ENCODE results near the gene HES4. TPM values are rescaled to one million over a fixed set of nuclear protein-coding genes. Genes with fewer than 3 reads are reported as not detected.

HES4 gene
- total RNA-seq, 1 experiment from 2014 or later, result 45.3 TPM

Other genes starting within 250 kb of the HES4 start
- 69.4 and 98.9 TPM in 2 replicates for gene SAMD11, start 76.2 kb downstream of the HES4 start, total RNA-seq (2014; rRNA removed; shearing (Covaris generic); ENCODE audit: low replicate concordance)
- gene NOC2L, start 40.8 kb downstream of the HES4 start, total RNA-seq (2014; rRNA removed; shearing (Covaris generic); ENCODE audit: low replicate concordance), result 136 and 140 TPM in 2 replicates
- gene KLHL17, start 39.5 kb downstream of the HES4 start, total RNA-seq (2014; rRNA removed; shearing (Covaris generic); ENCODE audit: low replicate concordance), result 3.3 and 7.4 TPM in 2 replicates
- gene PLEKHN1, start 33.6 kb downstream of the HES4 start, total RNA-seq (2014; rRNA removed; shearing (Covaris generic); ENCODE audit: low replicate concordance), result 0.17 and 2.3 TPM in 2 replicates
- gene PERM1, start 18.0 kb downstream of the HES4 start, total RNA-seq (2014; rRNA removed; shearing (Covaris generic); ENCODE audit: low replicate concordance), result 0.20 TPM in 1 of 2 replicates, not detected in the other
- gene ISG15, start 13.4 kb upstream of the HES4 start, total RNA-seq (2014; rRNA removed; shearing (Covaris generic); ENCODE audit: low replicate concordance), result 129 and 152 TPM in 2 replicates
- 246 and 278 TPM in 2 replicates for gene AGRN, start 20.0 kb upstream of the HES4 start, total RNA-seq (2014; rRNA removed; shearing (Covaris generic); ENCODE audit: low replicate concordance)
- gene RNF223, start 74.2 kb upstream of the HES4 start, total RNA-seq (2014; rRNA removed; shearing (Covaris generic); ENCODE audit: low replicate concordance), result not detected in 2 replicates
- 19.1 and 26.6 TPM in 2 replicates for gene C1orf159, start 116.0 kb upstream of the HES4 start, total RNA-seq (2014; rRNA removed; shearing (Covaris generic); ENCODE audit: low replicate concordance)
- gene TTLL10, start 173.8 kb upstream of the HES4 start, total RNA-seq (2014; rRNA removed; shearing (Covaris generic); ENCODE audit: low replicate concordance), result not detected in 2 replicates
- gene TNFRSF18, start 206.5 kb upstream of the HES4 start, total RNA-seq (2014; rRNA removed; shearing (Covaris generic); ENCODE audit: low replicate concordance), result not detected in 2 replicates
- not detected in 2 replicates for gene TNFRSF4, start 214.1 kb upstream of the HES4 start, total RNA-seq (2014; rRNA removed; shearing (Covaris generic); ENCODE audit: low replicate concordance)
- 111 and 124 TPM in 2 replicates for gene SDF4, start 231.9 kb upstream of the HES4 start, total RNA-seq (2014; rRNA removed; shearing (Covaris generic); ENCODE audit: low replicate concordance)
- gene B3GALT6, start 232.1 kb upstream of the HES4 start, total RNA-seq (2014; rRNA removed; shearing (Covaris generic); ENCODE audit: low replicate concordance), result 23.5 and 26.7 TPM in 2 replicates
- gene C1QTNF12, start 246.6 kb upstream of the HES4 start, total RNA-seq (2014; rRNA removed; shearing (Covaris generic); ENCODE audit: low replicate concordance), result not detected in 2 replicates